ENCODE measurements around the gene ZNF189. TPM values are rescaled to one million over a fixed set of nuclear protein-coding genes. Genes with fewer than 3 reads are reported as not detected.

ZNF189 gene
- total and polyA plus RNA-seq, 2 donors (not counting 3 experiments of a cell fraction or from before 2014, with no cell fraction given): 3.3 to 14.6 TPM

GRCh38 chr9:101381833-101382342, 16.8 kb upstream of the ZNF189 start:
- Histone ChIP-seq H3K4me2 (ENCODE audit: insufficient read depth, low read length) (no peak overlapping the region), H3K4me3 (replicated peaks in 1 of 3; ENCODE audit: insufficient read depth in 1 of 3, low read depth in 1 of 3, low read length in 3 of 3) (no peak overlapping the region), H3K9ac (replicated peaks; ENCODE audit: extremely low read depth, insufficient read depth, low read length) (no peak overlapping the region), H3K27ac (ENCODE audit: insufficient read depth, low read depth, low read length) (no peak overlapping the region), H4K20me1 (replicated peaks; ENCODE audit: control insufficient read depth, extremely low read depth, insufficient read depth, low read length) (no peaks in the 10 kb centered on the region), H2AFZ (ENCODE audit: low read depth, low read length) (no peak overlapping the region), H3K4me1 (ENCODE audit: control insufficient read depth, extremely low read depth, insufficient read depth, low read length) (no peaks in the 10 kb centered on the region), H3K27me3 (ENCODE audit: control insufficient read depth in 2 of 2, insufficient read depth in 2 of 2, low read length in 2 of 2) (no peaks in the 10 kb centered on the region), H3K9me1 (replicated peaks; ENCODE audit: control insufficient read depth, extremely low read depth, insufficient read depth, low read length) (no peaks in the 10 kb centered on the region), H3K36me3 (ENCODE audit: control insufficient read depth in 2 of 2, extremely low read depth in 1 of 2, insufficient read depth in 2 of 2, low read length in 2 of 2) (no peaks in the 10 kb centered on the region), H3K9me3 (replicated peaks; ENCODE audit: control insufficient read depth, insufficient read depth, low read length) (no peaks in the 10 kb centered on the region), H3K79me2 (ENCODE audit: control insufficient read depth, insufficient read depth, low read length) (no peaks in the 10 kb centered on the region)
- ChIA-PET CTCF (interaction anchor here (1.2 to 1.9 kb wide), 2 partner anchors 9 to 148 kb away, joined by 5 to 7 read pairs; no protein-coding TSS in a partner anchor), POLR2A (no interaction called here)
- no TSS peak for BruUV-seq (replicated peaks)
- no peak for TF ChIP-seq MAX (IDR thresholded peaks at IDR 0.05; ENCODE audit: insufficient read depth, insufficient read length)
- TF ChIP-seq POLR2AphosphoS5 (IDR thresholded peaks at IDR 0.05; ENCODE audit: insufficient read depth, low read depth, low read length): no peak
- no peak for TF ChIP-seq EZH2 (IDR thresholded peaks at IDR 0.05; ENCODE audit: borderline replicate concordance, low read depth, low read length, severe bottlenecking)
- TF ChIP-seq GATA2 (IDR thresholded peaks at IDR 0.05; ENCODE audit: insufficient read depth, insufficient read length, low read depth, low read length): no peak
- no peak for TF ChIP-seq FOS (IDR thresholded peaks at IDR 0.05; ENCODE audit: borderline replicate concordance, insufficient read depth, low read length)
- TF ChIP-seq JUN (IDR thresholded peaks at IDR 0.05; ENCODE audit: borderline replicate concordance, insufficient read depth, insufficient read length, low read depth): no peak
- TF ChIP-seq POLR2A (IDR thresholded peaks at IDR 0.05; ENCODE audit: low read depth, low read length): no peak
- no peak for TF ChIP-seq MYC (IDR thresholded peaks at IDR 0.05; ENCODE audit: low read depth, low read length)
- no peak for TF ChIP-seq CTCF (IDR thresholded peaks at IDR 0.05; ENCODE audit: extremely low read depth in 1 of 2, insufficient read depth in 1 of 2, low read depth in 1 of 2, low read length in 2 of 2)
- intact Hi-C loops (cut with micrococcal nuclease): no loop called here
- DNase-seq (ENCODE audit: low read depth, low spot score) (no peak), FAIRE-seq (no peak)
- dilution Hi-C loops (cut with MboI; ENCODE audit: extremely low pct_ligation_motif_present, low sequenced_read_pairs): no loop called here

Measured in endothelial cell of umbilical vein (primary cell).